Neural progenitor cell (in vitro differentiated cells): ENCODE results near the gene POLG2. TPM values are rescaled to one million over a fixed set of nuclear protein-coding genes. Genes with fewer than 3 reads are reported as not detected.
"Not testable (repeated sequence)": the region's sequence is repeated elsewhere in the genome, so short reads cannot be mapped to it uniquely, and the experiment has no call there.

Experiments used
- DNase-seq: peaks from one replicate; pipeline ENCODE4 v3.0.0-alpha.2; 2016; ENCODE audit warnings: low spot score
- H2AFZ ChIP-seq: fragments of 200-600 bp; sonication (generic); replicated peaks from 2 replicates; pipeline ENCODE4 v1.6.1; 2016; ENCODE audit warnings: antibody characterized with exemption
- H3F3A ChIP-seq: fragments of 200-600 bp; sonication (generic); 2 replicates; pipeline ENCODE4 v1.6.1; 2016; ENCODE audit warnings: antibody characterized with exemption, low read depth
- H3K27ac ChIP-seq: fragments of 200-600 bp; sonication (generic); 2 replicates; pipeline ENCODE4 v1.5.1; 2016; ENCODE audit warnings: mild to moderate bottlenecking
- H3K27me3 ChIP-seq: fragments of 200-600 bp; sonication (generic); 2 replicates; pipeline ENCODE4 v1.6.1; 2016; ENCODE audit warnings: mild to moderate bottlenecking, moderate library complexity
- H3K36me3 ChIP-seq: fragments of 200-600 bp; sonication (generic); 2 replicates; pipeline ENCODE4 v1.5.1; 2016
- H3K4me1 ChIP-seq: fragments of 200-600 bp; sonication (generic); 2 replicates; pipeline ENCODE4 v1.6.1; 2016; ENCODE audit warnings: mixed run types
- H3K4me2 ChIP-seq: fragments of 200-600 bp; sonication (generic); 2 replicates; pipeline ENCODE4 v1.6.1; 2016
- H3K4me3 ChIP-seq: fragments of 200-600 bp; sonication (generic); 2 replicates; pipeline ENCODE4 v1.5.1; 2016
- H3K79me2 ChIP-seq: fragments of 200-600 bp; sonication (generic); 2 replicates; pipeline ENCODE4 v1.6.1; 2016; ENCODE audit warnings: low read depth
- H3K9ac ChIP-seq: fragments of 200-600 bp; sonication (generic); 2 replicates; pipeline ENCODE4 v1.6.1; 2016
- H3K9me3 ChIP-seq: fragments of 200-600 bp; sonication (generic); 2 replicates; pipeline ENCODE4 v1.5.1; 2016; ENCODE audit warnings: low read depth
- H4K20me1 ChIP-seq: fragments of 200-600 bp; sonication (generic); 2 replicates; pipeline ENCODE4 v1.6.1; 2016; ENCODE audit warnings: low read depth
- H3K27ac Mint-ChIP-seq: 3 replicates; pipeline ENCODE4 v1.8.0; 2021; ENCODE audit warnings: mixed read lengths
- H3K27me3 Mint-ChIP-seq: 2 replicates; pipeline ENCODE4 v1.8.0; 2022; ENCODE audit warnings: low read depth, mild to moderate bottlenecking, inconsistent platforms, moderate library complexity, mixed read lengths; ENCODE audit not compliant: insufficient read depth
- H3K36me3 Mint-ChIP-seq: 3 replicates; pipeline ENCODE4 v1.8.0; 2021; ENCODE audit warnings: mixed read lengths
- H3K4me1 Mint-ChIP-seq: 3 replicates; pipeline ENCODE4 v1.8.0; 2021; ENCODE audit warnings: mixed read lengths
- H3K4me3 Mint-ChIP-seq: 3 replicates; pipeline ENCODE4 v1.8.0; 2021; ENCODE audit warnings: mild to moderate bottlenecking, moderate library complexity, mixed read lengths
- H3K9me3 Mint-ChIP-seq: 3 replicates; pipeline ENCODE4 v1.8.0; 2020; ENCODE audit warnings: mixed read lengths
- EZH2 ChIP-seq: fragments of 200-600 bp; sonication (generic); IDR thresholded peaks from 2 replicates; pipeline ENCODE4 v1.6.1; 2017; ENCODE audit warnings: antibody characterized with exemption, mild to moderate bottlenecking, moderate library complexity
- EZH2phosphoT487 ChIP-seq: fragments of 200-600 bp; sonication (generic); IDR thresholded peaks from 2 replicates; pipeline ENCODE4 v1.6.1; 2017; ENCODE audit warnings: antibody characterized with exemption
- total RNA-seq: library from RNA; depleted of rRNA; stranded (reverse); fragments of >200 nt; gene quantifications from 2 replicates; pipeline ENCODE4 v1.2.3, GENCODE V29; 2015; ENCODE audit warnings: low replicate concordance
- TF ChIP-seq, protein P1 (sequence below): fragments of 200-600 bp; sonication (generic); IDR thresholded peaks from 2 replicates; pipeline ENCODE4 v1.5.1; 2017; ENCODE audit warnings: antibody characterized with exemption, mild to moderate bottlenecking

POLG2 gene
- total RNA-seq, 1 donor from 2014 or later: 33.9 TPM

DNA sequence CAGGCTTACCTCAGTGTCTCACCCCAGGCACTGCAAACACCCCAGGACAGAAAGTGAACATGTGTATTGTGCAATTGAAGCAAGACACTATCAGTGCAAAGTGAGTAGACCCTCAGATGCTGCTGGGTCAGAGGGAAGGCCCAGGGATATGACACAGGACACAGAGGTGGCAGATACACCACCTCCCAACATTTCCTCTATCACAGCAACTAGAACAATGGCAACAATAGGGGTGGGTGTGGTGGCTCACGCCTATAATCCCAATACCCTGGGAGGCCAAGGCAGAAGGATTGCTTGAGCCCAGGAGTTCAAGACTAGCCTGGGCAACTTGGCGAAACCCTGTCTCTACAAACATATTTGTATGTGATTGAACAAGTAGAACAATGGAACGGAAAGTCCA, 25.4 kb downstream of the POLG2 start:
- Histone ChIP-seq H3K4me3 (no peak overlapping the region), H3K79me2 (no peaks in the 10 kb centered on the region), H3K4me1 (peaks cover 10% of the 10 kb centered on the region), H3K4me2 (no peak overlapping the region), H4K20me1 (no peaks in the 10 kb centered on the region), H3K9me3 (no peaks in the 10 kb centered on the region), H2AFZ (no peak overlapping the region), H3K27ac (peak overlapping the region; percentile 68), H3K9ac (no peak overlapping the region), H3K36me3 (no peaks in the 10 kb centered on the region), H3F3A (peaks cover 21% of the 10 kb centered on the region), H3K27me3 (no peaks in the 10 kb centered on the region)
- no peak for DNase-seq
- peaks cover under 1% of the 10 kb centered on the region for H3K27me3 Mint-ChIP-seq
- no peaks in the 10 kb centered on the region for H3K9me3 Mint-ChIP-seq
- H3K4me1 Mint-ChIP-seq: peaks cover 5% of the 10 kb centered on the region
- no peak overlapping the region for H3K27ac Mint-ChIP-seq
- no peaks in the 10 kb centered on the region for H3K36me3 Mint-ChIP-seq
- TF ChIP-seq EZH2phosphoT487 (no peak), EZH2 (no peak)
- TF ChIP-seq, protein P1, sequence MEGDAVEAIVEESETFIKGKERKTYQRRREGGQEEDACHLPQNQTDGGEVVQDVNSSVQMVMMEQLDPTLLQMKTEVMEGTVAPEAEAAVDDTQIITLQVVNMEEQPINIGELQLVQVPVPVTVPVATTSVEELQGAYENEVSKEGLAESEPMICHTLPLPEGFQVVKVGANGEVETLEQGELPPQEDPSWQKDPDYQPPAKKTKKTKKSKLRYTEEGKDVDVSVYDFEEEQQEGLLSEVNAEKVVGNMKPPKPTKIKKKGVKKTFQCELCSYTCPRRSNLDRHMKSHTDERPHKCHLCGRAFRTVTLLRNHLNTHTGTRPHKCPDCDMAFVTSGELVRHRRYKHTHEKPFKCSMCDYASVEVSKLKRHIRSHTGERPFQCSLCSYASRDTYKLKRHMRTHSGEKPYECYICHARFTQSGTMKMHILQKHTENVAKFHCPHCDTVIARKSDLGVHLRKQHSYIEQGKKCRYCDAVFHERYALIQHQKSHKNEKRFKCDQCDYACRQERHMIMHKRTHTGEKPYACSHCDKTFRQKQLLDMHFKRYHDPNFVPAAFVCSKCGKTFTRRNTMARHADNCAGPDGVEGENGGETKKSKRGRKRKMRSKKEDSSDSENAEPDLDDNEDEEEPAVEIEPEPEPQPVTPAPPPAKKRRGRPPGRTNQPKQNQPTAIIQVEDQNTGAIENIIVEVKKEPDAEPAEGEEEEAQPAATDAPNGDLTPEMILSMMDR: no peak
- H3K4me3 Mint-ChIP-seq: no peak overlapping the region

DNA sequence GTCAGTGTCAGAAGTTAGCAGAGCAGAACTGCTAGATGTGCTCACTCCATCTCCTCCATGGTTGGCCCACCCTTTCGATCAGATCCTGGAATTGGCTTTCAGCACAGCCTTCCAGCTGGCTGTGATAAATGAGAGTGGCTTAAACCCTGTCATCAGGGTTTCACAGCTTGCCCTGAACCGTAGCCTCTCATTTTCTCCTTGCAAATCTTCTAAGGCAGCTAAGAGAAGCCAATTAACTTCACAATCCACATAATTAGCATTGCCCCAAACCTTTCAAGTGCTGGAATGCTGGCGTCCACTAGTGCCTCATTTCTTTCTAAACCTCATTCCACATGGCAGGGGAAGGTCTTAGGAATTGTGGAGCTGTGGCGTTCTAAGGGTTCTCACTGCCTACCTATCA, 26.2 kb downstream of the POLG2 start:
- Histone ChIP-seq H3K79me2 (no peaks in the 10 kb centered on the region), H3K4me2 (peak overlapping the region; percentile 35), H3K27ac (peak overlapping the region; percentile 68), H2AFZ (no peak overlapping the region), H4K20me1 (no peaks in the 10 kb centered on the region), H3K27me3 (no peaks in the 10 kb centered on the region), H3K4me3 (no peak overlapping the region), H3K4me1 (peaks cover 10% of the 10 kb centered on the region), H3K36me3 (no peaks in the 10 kb centered on the region), H3F3A (peaks cover 21% of the 10 kb centered on the region), H3K9ac (no peak overlapping the region), H3K9me3 (no peaks in the 10 kb centered on the region)
- DNase-seq: peak; percentile 77
- H3K4me3 Mint-ChIP-seq: no peak overlapping the region
- H3K36me3 Mint-ChIP-seq: no peaks in the 10 kb centered on the region
- peaks cover 4% of the 10 kb centered on the region for H3K27me3 Mint-ChIP-seq
- no peaks in the 10 kb centered on the region for H3K9me3 Mint-ChIP-seq
- peaks cover 5% of the 10 kb centered on the region for H3K4me1 Mint-ChIP-seq
- no peak overlapping the region for H3K27ac Mint-ChIP-seq
- TF ChIP-seq EZH2phosphoT487: no peak
- TF ChIP-seq EZH2: no peak
- TF ChIP-seq, protein P1: no peak

DNA sequence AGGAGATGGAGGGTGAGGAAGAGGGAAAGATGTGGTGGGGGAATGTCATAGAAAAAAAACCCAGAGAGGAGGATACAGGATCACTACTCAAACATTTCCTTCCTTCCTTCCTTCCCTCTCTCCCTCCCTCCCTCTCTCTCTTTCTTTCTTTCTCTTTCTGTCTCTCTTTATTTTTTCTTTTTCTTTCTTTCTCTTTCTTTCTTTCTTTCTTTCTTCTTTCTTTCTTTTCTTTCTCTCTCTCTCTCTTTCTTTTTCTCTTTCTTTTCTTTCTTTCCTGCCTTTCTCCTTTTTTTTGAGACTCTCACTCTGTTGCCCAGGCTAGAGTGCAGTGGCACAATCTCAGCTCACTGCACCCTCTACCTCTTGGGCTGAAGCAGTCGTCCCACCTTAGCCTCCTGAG, 30.0 kb downstream of the POLG2 start:
- not testable (repeated sequence) for DNase-seq, H3K27me3 ChIP-seq, H3K4me2 ChIP-seq, H3K36me3 Mint-ChIP-seq, H3K4me3 ChIP-seq, H3K36me3 ChIP-seq, H3K27me3 Mint-ChIP-seq, H3K27ac Mint-ChIP-seq, H2AFZ ChIP-seq, H3K27ac ChIP-seq, H3K9ac ChIP-seq, H3K9me3 Mint-ChIP-seq, H3K9me3 ChIP-seq, H3K79me2 ChIP-seq, H4K20me1 ChIP-seq, H3K4me1 Mint-ChIP-seq, H3K4me3 Mint-ChIP-seq
- Histone ChIP-seq H3K4me1 (peaks cover 10% of the 10 kb centered on the region), H3F3A (peaks cover 21% of the 10 kb centered on the region)

DNA sequence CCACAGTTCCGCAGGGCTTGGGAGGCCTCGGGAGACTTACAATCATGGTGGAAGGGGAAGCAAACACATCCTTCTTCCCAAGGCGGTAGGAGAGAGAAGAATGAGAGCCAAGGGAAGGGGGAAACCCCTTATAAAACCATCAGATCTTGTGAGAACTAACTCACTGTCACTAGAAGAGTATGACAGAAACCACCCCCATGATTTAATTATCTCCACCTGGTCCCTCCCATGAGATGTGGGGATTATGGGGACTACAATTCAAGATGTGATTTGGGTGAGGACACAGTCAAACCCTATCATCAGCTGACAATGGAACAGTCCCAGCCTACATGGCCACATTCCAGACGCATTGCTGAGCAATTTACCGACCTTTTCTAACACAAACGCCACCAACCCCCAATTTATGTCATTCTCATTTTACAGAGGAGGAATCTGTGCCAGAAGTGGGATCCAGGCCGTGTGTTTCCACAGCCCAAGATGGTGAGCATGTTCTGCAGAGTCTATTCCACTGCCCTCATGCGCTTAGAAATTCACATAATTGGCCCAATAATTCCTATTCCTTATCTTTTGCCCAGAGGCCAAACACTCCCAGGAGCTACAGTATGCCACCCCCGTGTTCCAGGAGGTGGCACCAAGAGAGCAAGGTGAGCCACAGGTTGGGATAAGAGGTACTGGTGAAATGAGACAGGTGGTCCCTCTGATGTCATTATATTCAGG, 30.7 kb downstream of the POLG2 start:
- no peaks in the 10 kb centered on the region for H3K36me3 Mint-ChIP-seq
- H3K4me2 ChIP-seq: no peak overlapping the region
- H2AFZ ChIP-seq: peak overlapping the region; percentile 26
- H3K9me3 ChIP-seq: no peaks in the 10 kb centered on the region
- no peak overlapping the region for H3K27ac Mint-ChIP-seq
- H3K4me1 Mint-ChIP-seq: peaks cover 5% of the 10 kb centered on the region
- H3K4me3 ChIP-seq: no peak overlapping the region
- no peak for TF ChIP-seq EZH2
- TF ChIP-seq, protein P1: no peak
- no peak for TF ChIP-seq EZH2phosphoT487
- H3K27ac ChIP-seq: no peak overlapping the region
- H4K20me1 ChIP-seq: no peaks in the 10 kb centered on the region
- no peaks in the 10 kb centered on the region for H3K36me3 ChIP-seq
- no peaks in the 10 kb centered on the region for H3K27me3 ChIP-seq
- H3F3A ChIP-seq: peaks cover 15% of the 10 kb centered on the region
- H3K27me3 Mint-ChIP-seq: peaks cover 4% of the 10 kb centered on the region
- peaks cover 10% of the 10 kb centered on the region for H3K4me1 ChIP-seq
- H3K9me3 Mint-ChIP-seq: no peaks in the 10 kb centered on the region
- H3K9ac ChIP-seq: no peak overlapping the region
- H3K79me2 ChIP-seq: no peaks in the 10 kb centered on the region
- peak; percentile 23 for DNase-seq
- H3K4me3 Mint-ChIP-seq: no peak overlapping the region
